H9 (cell line): ENCODE results near the gene ELMOD3. TPM values are rescaled to one million over a fixed set of nuclear protein-coding genes. Genes with fewer than 3 reads are reported as not detected.

Experiments
- DNase-seq: peaks from one replicate; pipeline ENCODE4 v3.0.0-alpha.2; 2017
- H2AFZ ChIP-seq: one replicate; pipeline ENCODE4 v1.6.1; 2013; ENCODE audit warnings: mild to moderate bottlenecking, low read length, control low read depth, moderate library complexity
- H2AK5ac ChIP-seq: 2 replicates; pipeline ENCODE4 v1.6.1; 2013; ENCODE audit warnings: low read length, control low read depth, mixed read lengths; ENCODE audit not compliant: insufficient read length
- H2BK120ac ChIP-seq: one replicate; pipeline ENCODE4 v1.6.1; 2013; ENCODE audit warnings: low read depth, mild to moderate bottlenecking, low read length, control low read depth, inconsistent platforms; ENCODE audit not compliant: poor library complexity, severe bottlenecking
- H2BK12ac ChIP-seq: 2 replicates; pipeline ENCODE4 v1.6.1; 2013; ENCODE audit warnings: low read length, control low read depth, mixed read lengths, low read depth; ENCODE audit not compliant: insufficient read length
- H2BK15ac ChIP-seq: 2 replicates; pipeline ENCODE4 v1.6.1; 2013; ENCODE audit warnings: low read depth, low read length, control low read depth
- H2BK20ac ChIP-seq: one replicate; pipeline ENCODE4 v1.6.1; 2013; ENCODE audit warnings: low read depth, mild to moderate bottlenecking, low read length, control low read depth, inconsistent platforms; ENCODE audit not compliant: poor library complexity, severe bottlenecking
- H2BK5ac ChIP-seq: 2 replicates; pipeline ENCODE4 v1.6.1; 2013; ENCODE audit warnings: low read length, control low read depth, mixed read lengths; ENCODE audit not compliant: insufficient read length
- H3K14ac ChIP-seq: 2 replicates; pipeline ENCODE4 v1.6.1; 2013; ENCODE audit warnings: low read length, control low read depth; ENCODE audit not compliant: insufficient read depth
- H3K18ac ChIP-seq: 2 replicates; pipeline ENCODE4 v1.6.1; 2013; ENCODE audit warnings: low read depth, mild to moderate bottlenecking, mixed read lengths, low read length, control low read depth; ENCODE audit not compliant: insufficient read length
- H3K23ac ChIP-seq: 2 replicates; pipeline ENCODE4 v1.6.1; 2013; ENCODE audit warnings: low read length, control low read depth, mixed read lengths, low read depth; ENCODE audit not compliant: insufficient read length
- H3K23me2 ChIP-seq: 2 replicates; pipeline ENCODE4 v1.6.1; 2013; ENCODE audit warnings: low read depth, mild to moderate bottlenecking, mixed read lengths, low read length, control low read depth; ENCODE audit not compliant: insufficient read length, poor library complexity, severe bottlenecking
- H3K27ac ChIP-seq: 2 replicates; pipeline ENCODE4 v1.5.1; 2013; ENCODE audit warnings: low read length, control low read depth, mixed read lengths, low read depth; ENCODE audit not compliant: insufficient read length
- H3K27me3 ChIP-seq: 2 replicates; pipeline ENCODE4 v1.6.1; 2013; ENCODE audit warnings: low read length, control low read depth, inconsistent platforms; ENCODE audit not compliant: insufficient read depth
- H3K4ac ChIP-seq: 2 replicates; pipeline ENCODE4 v1.6.1; 2013; ENCODE audit warnings: low read depth, mild to moderate bottlenecking, control low read depth, inconsistent platforms, low read length, moderate library complexity
- H3K4me1 ChIP-seq: 2 replicates; pipeline ENCODE4 v1.6.1; 2013; ENCODE audit warnings: low read length, control low read depth, inconsistent platforms; ENCODE audit not compliant: insufficient read depth
- H3K4me2 ChIP-seq: 2 replicates; pipeline ENCODE4 v1.6.1; 2013; ENCODE audit warnings: low read length, control low read depth, mixed read lengths; ENCODE audit not compliant: insufficient read length, insufficient read depth
- H3K56ac ChIP-seq: 2 replicates; pipeline ENCODE4 v1.6.1; 2013; ENCODE audit warnings: low read depth, mild to moderate bottlenecking, mixed read lengths, low read length, control low read depth; ENCODE audit not compliant: insufficient read length
- H3K79me1 ChIP-seq: 2 replicates; pipeline ENCODE4 v1.6.1; 2013; ENCODE audit warnings: low read depth, mild to moderate bottlenecking, moderate library complexity, low read length, control low read depth, inconsistent platforms; ENCODE audit not compliant: insufficient read depth, poor library complexity, severe bottlenecking
- H3K79me2 ChIP-seq: 2 replicates; pipeline ENCODE4 v1.6.1; 2013; ENCODE audit warnings: low read length, control low read depth, inconsistent platforms; ENCODE audit not compliant: insufficient read depth
- H3K9ac ChIP-seq: 2 replicates; pipeline ENCODE4 v1.6.1; 2013; ENCODE audit warnings: low read length, control low read depth, mixed read lengths; ENCODE audit not compliant: insufficient read length; ENCODE audit errors: extremely low read depth
- H3K9me3 ChIP-seq: one replicate; pipeline ENCODE4 v1.6.1; 2013; ENCODE audit warnings: low read depth, low read length, inconsistent platforms; ENCODE audit not compliant: control insufficient read depth
- H3T11ph ChIP-seq: one replicate; pipeline ENCODE4 v1.6.1; 2013; ENCODE audit warnings: mild to moderate bottlenecking, low read length, control low read depth, inconsistent platforms
- H4K20me1 ChIP-seq: one replicate; pipeline ENCODE4 v1.6.1; 2013; ENCODE audit not compliant: control insufficient read depth, insufficient read length, insufficient read depth
- H4K5ac ChIP-seq: 2 replicates; pipeline ENCODE4 v1.6.1; 2013; ENCODE audit warnings: low read depth, mild to moderate bottlenecking, mixed read lengths, low read length, control low read depth; ENCODE audit not compliant: insufficient read length
- H4K8ac ChIP-seq: replicated peaks from 2 replicates; pipeline ENCODE4 v1.6.1; 2013; ENCODE audit warnings: low read length, control low read depth, mixed read lengths, low read depth; ENCODE audit not compliant: insufficient read length
- H4K91ac ChIP-seq: 2 replicates; pipeline ENCODE4 v1.6.1; 2013; ENCODE audit warnings: low read depth, mild to moderate bottlenecking, moderate library complexity, mixed read lengths, low read length, control low read depth; ENCODE audit not compliant: insufficient read length
- H3K27ac Mint-ChIP-seq, 3 experiments: 2 replicates in 2 of 3; 3 replicates in 1 of 3; pipeline ENCODE4 v1.8.0; 2020 to 2021; ENCODE audit warnings: mixed read lengths in 3 of 3, mild to moderate bottlenecking in 1 of 3, moderate library complexity in 1 of 3
- H3K27me3 Mint-ChIP-seq: 2 replicates; pipeline ENCODE4 v1.8.0; 2021; ENCODE audit warnings: low read depth, mild to moderate bottlenecking, moderate library complexity, mixed read lengths
- H3K36me3 Mint-ChIP-seq, 3 experiments: 2 replicates in 2 of 3; 3 replicates in 1 of 3; pipeline ENCODE4 v1.8.0; 2020 to 2021; ENCODE audit warnings: low read depth in 3 of 3, mixed read lengths in 3 of 3; ENCODE audit not compliant: insufficient read depth in 1 of 3
- H3K4me1 Mint-ChIP-seq, 2 experiments: 2 replicates each; pipeline ENCODE4 v1.8.0; 2020; ENCODE audit warnings: mixed read lengths in 2 of 2
- H3K4me3 Mint-ChIP-seq, 2 experiments: 2 replicates in 1 of 2; 3 replicates in 1 of 2; pipeline ENCODE4 v1.8.0; 2020 to 2021; ENCODE audit warnings: mild to moderate bottlenecking in 2 of 2, mixed read lengths in 2 of 2, moderate library complexity in 1 of 2
- H3K9me3 Mint-ChIP-seq, 2 experiments: 2 replicates in 1 of 2; 3 replicates in 1 of 2; pipeline ENCODE4 v1.8.0; 2020; ENCODE audit warnings: mild to moderate bottlenecking in 2 of 2, mixed read lengths in 2 of 2, moderate library complexity in 1 of 2
- WGBS: extraction: QIAGEN DNeasy Blood & Tissue Kit; methylation state at CpG from one replicate; pipeline ENCODE4 v1.1.7; 2013; ENCODE audit warnings: missing lambda C conversion rate, low lambda C conversion rate, mixed read lengths; ENCODE audit not compliant: insufficient read length; ENCODE audit errors: extremely low coverage; 5-methylcytosine and 5-hydroxymethylcytosine counted together
- total RNA-seq: library from RNA; stranded (reverse); gene quantifications from 2 replicates; pipeline ENCODE4 v1.2.1, GENCODE V29; 2021
- TF ChIP-seq, protein P1 (sequence below): fragments of 200-600 bp; sonication (generic); conservative IDR thresholded peaks from 3 replicates; pipeline ENCODE4 v1.8.0; 2021; ENCODE audit warnings: antibody characterized with exemption, mild to moderate bottlenecking

The ELMOD3 gene
- total RNA-seq, 1 experiment from 2014 or later, result 7.6 TPM

DNA sequence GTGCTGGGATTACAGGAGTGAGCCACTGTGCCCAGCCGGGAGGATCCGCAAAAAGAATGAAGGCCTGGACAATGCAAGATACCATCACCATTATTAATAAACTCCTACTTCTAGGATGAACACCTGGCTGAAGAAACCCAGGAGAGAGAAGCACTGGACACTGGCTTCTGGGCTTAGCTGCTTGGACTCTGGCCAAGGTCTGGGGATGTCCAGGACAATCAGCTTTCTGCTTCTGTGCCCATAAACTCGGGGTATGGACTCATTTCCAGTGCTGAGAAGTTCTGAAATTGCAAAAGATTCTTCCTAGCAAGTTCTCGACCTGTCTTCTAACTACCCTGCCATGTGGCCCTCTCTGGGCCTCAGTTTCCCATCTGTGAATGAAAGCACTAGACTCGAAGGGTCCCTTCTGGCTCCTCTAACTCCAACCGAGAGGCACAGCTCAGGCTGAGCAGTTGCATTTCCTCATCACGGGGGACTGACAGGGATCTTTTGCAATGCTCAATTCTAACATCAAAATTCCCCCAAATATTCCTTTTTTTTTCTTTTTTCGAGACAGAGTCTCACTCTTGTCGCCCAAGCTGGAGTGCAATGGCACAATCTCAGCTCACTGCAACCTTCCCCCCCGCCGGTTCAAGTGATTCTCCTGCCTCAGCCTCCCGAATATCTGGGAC lies 61.5 kb downstream of the ELMOD3 start:
- no peak for DNase-seq
- Histone ChIP-seq H3K79me2 (no peaks in the 10 kb centered on the region), H3K4me2 (no peak overlapping the region), H2BK120ac (no peak overlapping the region), H3K4me1 (peaks cover 9% of the 10 kb centered on the region), H2AK5ac (no peak overlapping the region), H3K23ac (no peak overlapping the region), H3K14ac (no peak overlapping the region), H2AFZ (no peak overlapping the region), H3K27me3 (no peaks in the 10 kb centered on the region), H4K91ac (no peak overlapping the region), H3K9me3 (no peaks in the 10 kb centered on the region), H3K56ac (no peak overlapping the region), H3K4ac (no peak overlapping the region), H2BK12ac (no peak overlapping the region), H2BK15ac (no peak overlapping the region), H3K9ac (no peak overlapping the region), H4K8ac (no peak overlapping the region), H3T11ph (no peak overlapping the region), H3K79me1 (no peaks in the 10 kb centered on the region), H3K18ac (no peak overlapping the region), H3K23me2 (peaks cover 14% of the 10 kb centered on the region), H4K5ac (no peak overlapping the region), H2BK20ac (no peak overlapping the region), H4K20me1 (peaks cover 2% of the 10 kb centered on the region), H3K27ac (no peak overlapping the region), H2BK5ac (no peak overlapping the region)
- Mint-ChIP-seq H3K4me1 (peaks cover 29% of the 10 kb centered on the region in 2 experiments), H3K27ac (no peak overlapping the region), H3K9me3 (no peaks in the 10 kb centered on the region), H3K27me3 (no peaks in the 10 kb centered on the region; the same call in none of the 2 replicates), H3K4me3 (no peak overlapping the region), H3K36me3 (no peaks in the 10 kb centered on the region)
- TF ChIP-seq, protein P1, sequence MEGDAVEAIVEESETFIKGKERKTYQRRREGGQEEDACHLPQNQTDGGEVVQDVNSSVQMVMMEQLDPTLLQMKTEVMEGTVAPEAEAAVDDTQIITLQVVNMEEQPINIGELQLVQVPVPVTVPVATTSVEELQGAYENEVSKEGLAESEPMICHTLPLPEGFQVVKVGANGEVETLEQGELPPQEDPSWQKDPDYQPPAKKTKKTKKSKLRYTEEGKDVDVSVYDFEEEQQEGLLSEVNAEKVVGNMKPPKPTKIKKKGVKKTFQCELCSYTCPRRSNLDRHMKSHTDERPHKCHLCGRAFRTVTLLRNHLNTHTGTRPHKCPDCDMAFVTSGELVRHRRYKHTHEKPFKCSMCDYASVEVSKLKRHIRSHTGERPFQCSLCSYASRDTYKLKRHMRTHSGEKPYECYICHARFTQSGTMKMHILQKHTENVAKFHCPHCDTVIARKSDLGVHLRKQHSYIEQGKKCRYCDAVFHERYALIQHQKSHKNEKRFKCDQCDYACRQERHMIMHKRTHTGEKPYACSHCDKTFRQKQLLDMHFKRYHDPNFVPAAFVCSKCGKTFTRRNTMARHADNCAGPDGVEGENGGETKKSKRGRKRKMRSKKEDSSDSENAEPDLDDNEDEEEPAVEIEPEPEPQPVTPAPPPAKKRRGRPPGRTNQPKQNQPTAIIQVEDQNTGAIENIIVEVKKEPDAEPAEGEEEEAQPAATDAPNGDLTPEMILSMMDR, result no peak
- WGBS, result no CpG with 5 or more reads among the region's 12 CpGs
